ENCODE data around the gene TPCN1. TPM values are rescaled to one million over a fixed set of nuclear protein-coding genes. Genes with fewer than 3 reads are reported as not detected.

The TPCN1 gene
- total and polyA plus RNA-seq, 10 donors: 15.5 to 90.1 (median 46.7) TPM

DNA sequence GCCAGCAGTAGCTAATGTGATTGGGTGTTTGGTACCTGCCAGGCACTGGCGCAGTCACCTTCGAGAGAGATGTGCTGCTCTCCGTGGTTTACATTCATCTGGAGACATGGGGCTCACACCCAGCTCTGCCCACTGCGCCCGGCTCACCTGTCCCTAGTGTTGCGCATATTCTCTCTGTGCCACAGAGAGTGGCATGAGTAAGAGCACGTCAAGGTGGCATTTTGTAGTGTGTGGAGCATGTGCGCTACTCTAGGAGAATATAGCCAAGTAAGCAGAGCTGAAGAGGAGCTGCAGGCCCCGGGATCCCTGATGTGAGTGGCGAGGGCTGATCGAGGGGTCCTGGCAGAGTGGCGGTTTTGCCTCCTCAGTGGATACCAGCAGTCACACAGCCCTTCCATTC lies 46.9 kb downstream of the TPCN1 start:
- TF ChIP-seq, protein P1, sequence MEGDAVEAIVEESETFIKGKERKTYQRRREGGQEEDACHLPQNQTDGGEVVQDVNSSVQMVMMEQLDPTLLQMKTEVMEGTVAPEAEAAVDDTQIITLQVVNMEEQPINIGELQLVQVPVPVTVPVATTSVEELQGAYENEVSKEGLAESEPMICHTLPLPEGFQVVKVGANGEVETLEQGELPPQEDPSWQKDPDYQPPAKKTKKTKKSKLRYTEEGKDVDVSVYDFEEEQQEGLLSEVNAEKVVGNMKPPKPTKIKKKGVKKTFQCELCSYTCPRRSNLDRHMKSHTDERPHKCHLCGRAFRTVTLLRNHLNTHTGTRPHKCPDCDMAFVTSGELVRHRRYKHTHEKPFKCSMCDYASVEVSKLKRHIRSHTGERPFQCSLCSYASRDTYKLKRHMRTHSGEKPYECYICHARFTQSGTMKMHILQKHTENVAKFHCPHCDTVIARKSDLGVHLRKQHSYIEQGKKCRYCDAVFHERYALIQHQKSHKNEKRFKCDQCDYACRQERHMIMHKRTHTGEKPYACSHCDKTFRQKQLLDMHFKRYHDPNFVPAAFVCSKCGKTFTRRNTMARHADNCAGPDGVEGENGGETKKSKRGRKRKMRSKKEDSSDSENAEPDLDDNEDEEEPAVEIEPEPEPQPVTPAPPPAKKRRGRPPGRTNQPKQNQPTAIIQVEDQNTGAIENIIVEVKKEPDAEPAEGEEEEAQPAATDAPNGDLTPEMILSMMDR (IDR thresholded peaks at IDR 0.05 in 8 of 11, conservative IDR thresholded peaks at IDR 0.05 in 3 of 11): no peak
- TF ChIP-seq POLR2A (IDR thresholded peaks at IDR 0.05): no peak
- no peak for TF ChIP-seq POLR2AphosphoS5 (IDR thresholded peaks at IDR 0.05)
- no peaks in the 10 kb centered on the region for H3K9me3 ChIP-seq
- H3K36me3 ChIP-seq: peaks cover 3 to 100% (median 55%) of the 10 kb centered on the region in 6 donors
- no peaks in the 10 kb centered on the region for H3K27me3 ChIP-seq (replicated peaks in 1 of 7)
- WGBS, 5 donors: 94 to 99% (median 95%) methylated on average over 12 of the region's 12 CpGs
- H3K4me3 ChIP-seq: no peak overlapping the region
- H3K4me1 ChIP-seq: peaks cover 0 to 42% (median 8%) of the 10 kb centered on the region in 6 donors
- DNase-seq: no peak
- intact Hi-C loops (cut with DNase I; ENCODE audit: low total_unique reads): no loop called here
- H3K27ac ChIP-seq: no peak overlapping the region

DNA sequence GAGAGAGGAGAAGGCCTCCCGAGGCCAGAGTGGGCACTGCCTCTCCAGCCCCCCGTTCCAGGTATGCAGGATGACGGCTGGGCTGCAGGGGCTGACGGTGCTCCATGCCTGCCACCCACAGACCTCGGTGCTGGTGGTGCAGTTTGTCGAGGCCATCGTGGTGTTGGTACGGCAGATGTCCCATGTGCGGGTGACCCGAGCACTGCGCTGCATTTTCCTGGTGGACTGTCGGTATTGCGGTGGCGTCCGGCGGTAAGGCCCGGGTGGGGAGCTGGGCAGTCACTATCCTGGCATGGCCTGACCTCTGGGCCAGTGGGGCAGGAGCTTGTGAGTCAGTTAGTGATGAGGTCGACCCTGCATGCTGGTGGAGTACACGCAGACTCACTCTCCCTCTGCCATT lies 47.4 kb downstream of the TPCN1 start:
- TF ChIP-seq POLR2AphosphoS5 (IDR thresholded peaks at IDR 0.05): peak in 2 of 3 donors; percentile 9 to 42
- TF ChIP-seq, protein P1 (IDR thresholded peaks at IDR 0.05 in 8 of 11, conservative IDR thresholded peaks at IDR 0.05 in 3 of 11): no peak
- no peaks in the 10 kb centered on the region for H3K27me3 ChIP-seq (replicated peaks in 1 of 7)
- WGBS, 5 donors: 87 to 98% (median 93%) methylated on average over 14 to 19 of the region's 19 CpGs
- intact Hi-C loops (cut with DNase I; ENCODE audit: low total_unique reads): no loop called here
- H3K9me3 ChIP-seq: no peaks in the 10 kb centered on the region
- H3K4me1 ChIP-seq: peaks cover 0 to 39% (median 6%) of the 10 kb centered on the region in 6 donors
- H3K27ac ChIP-seq: no peak overlapping the region
- H3K4me3 ChIP-seq: no peak overlapping the region
- no peak for DNase-seq
- peaks cover 5 to 100% (median 58%) of the 10 kb centered on the region in 6 donors for H3K36me3 ChIP-seq

DNA sequence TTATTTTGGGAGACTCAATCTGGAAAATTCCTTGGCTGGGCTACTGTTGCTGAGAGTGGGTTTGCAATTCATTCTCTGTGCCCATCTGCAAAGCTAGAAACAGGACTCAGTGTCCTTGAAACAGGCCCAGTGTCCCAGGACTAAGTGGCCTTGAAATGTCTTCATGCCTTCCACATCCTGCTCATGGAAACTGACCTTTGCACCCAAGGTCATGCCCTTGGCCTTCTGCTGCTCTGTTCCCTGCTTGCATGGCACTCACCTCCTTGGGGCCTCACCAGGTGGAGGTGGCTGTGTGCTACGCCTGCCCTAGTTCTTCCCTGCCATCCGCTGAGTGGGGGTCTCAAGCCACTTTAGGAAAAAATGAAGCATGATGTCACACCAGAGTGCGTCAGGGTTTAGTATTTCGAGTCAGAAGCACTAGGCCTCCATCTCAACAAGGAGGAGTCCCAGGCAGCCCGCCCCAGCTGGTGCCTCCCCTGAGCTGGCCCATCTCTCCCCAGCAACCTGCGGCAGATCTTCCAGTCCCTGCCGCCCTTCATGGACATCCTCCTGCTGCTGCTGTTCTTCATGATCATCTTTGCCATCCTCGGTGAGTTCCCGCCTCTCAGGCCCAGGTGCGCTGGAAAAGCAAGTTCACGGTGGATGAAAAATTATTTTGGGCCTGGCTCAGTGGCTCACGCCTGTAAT lies 48.1 kb downstream of the TPCN1 start:
- DNase-seq: no peak
- H3K4me1 ChIP-seq: peaks cover 0 to 34% (median 5%) of the 10 kb centered on the region in 6 donors
- H3K36me3 ChIP-seq: peaks cover 5 to 100% (median 62%) of the 10 kb centered on the region in 6 donors
- no peak overlapping the region for H3K27ac ChIP-seq
- no peaks in the 10 kb centered on the region for H3K9me3 ChIP-seq
- intact Hi-C loops (cut with DNase I; ENCODE audit: low total_unique reads): no loop called here
- no peaks in the 10 kb centered on the region for H3K27me3 ChIP-seq (replicated peaks in 1 of 7)
- TF ChIP-seq, protein P1 (IDR thresholded peaks at IDR 0.05 in 8 of 11, conservative IDR thresholded peaks at IDR 0.05 in 3 of 11): no peak
- TF ChIP-seq POLR2A (IDR thresholded peaks at IDR 0.05) (no peak), POLR2AphosphoS5 (IDR thresholded peaks at IDR 0.05) (no peak)
- no peak overlapping the region for H3K4me3 ChIP-seq
- WGBS, 5 donors: 92 to 98% (median 96%) methylated on average over 11 to 12 of the region's 12 CpGs

DNA sequence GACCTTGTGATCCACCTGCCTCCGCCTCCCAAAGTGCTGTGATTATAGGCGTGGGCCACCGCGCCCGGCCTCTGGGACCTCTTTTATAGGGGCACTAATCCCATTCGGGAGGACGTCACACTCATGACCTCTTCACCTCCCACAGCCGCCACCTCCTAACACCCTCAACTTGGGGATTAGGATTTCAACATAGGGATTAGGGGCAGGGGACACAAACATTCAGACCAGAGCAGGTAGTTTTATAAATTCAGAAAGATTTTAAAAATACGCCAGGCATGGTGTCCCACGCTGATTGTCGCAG lies 49.4 kb downstream of the TPCN1 start:
- H3K4me3 ChIP-seq: no peak overlapping the region
- no peaks in the 10 kb centered on the region for H3K9me3 ChIP-seq
- no peak for DNase-seq
- TF ChIP-seq POLR2AphosphoS5 (IDR thresholded peaks at IDR 0.05): no peak
- TF ChIP-seq, protein P1 (IDR thresholded peaks at IDR 0.05 in 8 of 11, conservative IDR thresholded peaks at IDR 0.05 in 3 of 11): no peak
- no peaks in the 10 kb centered on the region for H3K27me3 ChIP-seq (replicated peaks in 1 of 7)
- intact Hi-C loops (cut with DNase I; ENCODE audit: low total_unique reads): no loop called here
- peaks cover 0 to 34% (median 5%) of the 10 kb centered on the region in 6 donors for H3K4me1 ChIP-seq
- peak overlapping the region in 1 of 8 donors; percentile 75 for H3K27ac ChIP-seq
- WGBS, 5 donors: 96 to 99% (median 97%) methylated on average over 11 of the region's 11 CpGs
- H3K36me3 ChIP-seq: peaks cover 5 to 100% (median 65%) of the 10 kb centered on the region in 6 donors

All from spleen (tissue), 11 donors.